LoVo (cell line): ENCODE measurements around the gene ADCY2.

ENCODE experiments used
- DNase-seq: peaks from one replicate; pipeline ENCODE4 v3.0.0-alpha.2; 2016; ENCODE audit warnings: low spot score

The ADCY2 gene

DNA sequence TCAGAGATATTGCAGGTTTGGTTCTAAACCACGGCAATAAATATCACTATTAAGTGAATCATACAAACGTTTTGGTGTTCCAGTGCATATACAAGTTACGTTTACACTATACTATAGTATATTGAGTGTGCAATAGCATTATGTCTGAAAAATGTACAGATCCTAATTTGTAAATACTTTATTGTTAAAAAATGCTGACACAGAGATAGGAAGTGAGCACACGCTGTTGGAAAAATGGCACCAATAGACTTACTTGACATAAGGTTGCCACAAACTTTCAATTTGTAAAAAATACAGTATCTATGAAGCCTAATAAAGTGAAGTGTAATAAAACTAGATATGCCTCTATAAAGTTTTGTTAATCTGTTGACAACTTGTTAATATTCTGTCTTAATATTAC lies 439.0 kb downstream of the ADCY2 start:
- DNase-seq = no peak

DNA sequence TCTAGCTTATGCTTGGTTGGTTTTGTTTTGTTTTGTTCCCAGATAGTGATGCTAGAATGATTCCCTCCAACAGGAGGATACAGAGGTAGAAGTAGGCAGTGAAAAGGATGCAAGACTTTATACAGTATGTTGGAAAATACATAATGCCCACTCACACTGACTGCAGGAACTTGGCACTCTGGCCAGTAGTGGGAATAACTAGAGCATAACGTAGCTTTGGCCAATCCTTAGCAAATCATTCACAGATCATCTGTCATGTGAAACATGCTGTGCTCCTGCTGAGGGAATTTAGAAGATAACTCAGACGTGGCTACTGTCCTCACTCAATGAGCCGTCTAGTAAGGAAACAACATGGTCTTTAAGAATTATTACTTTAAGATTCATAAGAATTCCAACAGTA lies 441.5 kb downstream of the ADCY2 start:
- DNase-seq = no peak

DNA sequence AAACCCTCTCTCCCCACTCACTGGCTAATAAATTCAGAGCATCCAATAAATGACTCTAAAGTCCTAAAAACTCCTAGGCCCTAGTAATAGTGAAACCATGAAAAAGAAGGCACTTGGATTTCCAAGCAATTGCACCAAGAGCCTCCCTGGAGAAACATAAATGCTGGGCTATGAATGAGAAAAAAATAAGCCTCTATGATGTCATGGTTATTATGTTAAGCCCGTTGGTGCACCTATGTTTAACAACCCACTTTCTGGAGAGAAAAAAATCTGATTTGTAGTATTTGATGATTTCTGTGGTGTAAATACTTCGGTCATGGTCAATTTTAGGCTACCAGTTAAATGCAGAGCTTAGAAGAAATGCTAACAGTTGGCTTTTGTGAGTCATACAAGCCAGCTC lies 446.6 kb downstream of the ADCY2 start:
- DNase-seq = no peak

GRCh38 chr5:7844901-7845300 lies 449.0 kb downstream of the ADCY2 start:
- DNase-seq = no peak

GRCh38 chr5:7845557-7845956 lies 449.6 kb downstream of the ADCY2 start:
- no peak for DNase-seq

DNA sequence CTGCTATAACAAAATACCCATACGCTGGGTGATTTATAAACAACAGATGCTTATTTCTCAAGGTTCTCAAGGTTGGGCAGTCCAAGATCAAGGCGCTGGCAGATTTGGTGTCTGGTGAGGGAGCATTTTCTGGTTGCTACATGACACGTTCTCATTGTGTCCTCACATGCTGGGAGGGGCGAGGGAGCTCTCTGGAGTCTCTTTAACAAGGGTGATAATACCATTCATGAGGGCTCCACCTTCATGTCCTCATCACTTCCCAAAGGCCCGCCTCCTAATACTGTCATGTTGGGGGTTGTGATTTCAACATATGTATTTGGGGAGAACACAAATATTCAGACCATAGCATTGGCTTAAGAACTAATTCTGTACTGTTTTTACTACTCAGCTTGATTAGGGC lies 450.4 kb downstream of the ADCY2 start:
- DNase-seq = no peak

DNA sequence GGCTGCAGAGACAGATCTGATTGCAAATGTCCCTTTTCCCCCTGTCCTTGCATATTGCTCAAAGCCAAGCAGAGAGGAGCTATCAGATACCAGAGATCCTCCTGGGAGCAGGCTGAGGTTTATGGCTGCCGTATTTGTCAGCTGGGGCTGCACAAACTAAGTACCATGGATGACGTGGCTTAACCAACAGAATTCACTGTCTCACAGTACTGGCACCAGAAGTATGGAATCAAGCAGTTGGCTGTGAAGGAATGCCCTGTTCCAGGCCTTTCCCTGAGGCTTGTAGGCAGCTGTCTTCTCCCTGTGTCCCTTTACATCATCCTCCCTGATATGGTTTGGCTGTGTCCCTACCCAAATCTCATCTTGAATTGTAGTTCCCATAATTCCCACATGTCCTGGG lies 452.4 kb downstream of the ADCY2 start:
- no peak for DNase-seq

DNA sequence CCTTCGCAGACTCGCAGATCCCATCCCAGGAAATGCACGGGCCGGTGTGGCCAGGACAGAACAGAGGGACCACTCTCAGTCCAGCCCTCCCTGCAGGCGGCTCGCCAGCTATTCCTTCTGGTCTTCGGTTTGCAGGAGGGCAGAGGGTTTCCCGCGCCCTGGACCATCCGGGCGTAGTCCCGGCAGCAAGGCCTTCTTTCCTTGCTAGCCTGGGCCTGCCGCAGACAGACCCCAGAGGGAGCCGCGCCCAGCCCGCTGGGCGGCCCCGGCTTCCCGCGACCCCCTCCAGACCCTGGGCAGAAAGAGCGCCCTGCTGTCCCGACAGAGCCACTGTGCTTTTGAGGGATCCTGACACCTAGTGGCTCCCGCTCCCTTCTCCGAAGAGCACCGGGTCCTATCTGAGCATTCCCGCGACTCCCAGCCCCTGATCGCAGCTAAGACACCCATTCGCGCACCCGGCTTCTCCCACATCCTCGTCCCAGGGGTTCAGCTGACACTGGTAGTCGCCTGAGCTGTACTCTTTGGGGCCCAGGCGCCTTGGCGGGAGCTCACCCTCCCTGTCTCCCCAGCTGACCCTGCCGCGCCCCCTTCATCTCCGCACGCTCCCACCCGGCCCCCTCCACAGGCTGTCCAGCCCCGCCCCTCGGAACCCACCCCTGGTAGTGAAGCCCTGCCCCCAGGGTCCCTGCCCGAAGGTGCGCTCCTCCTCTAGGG lies 453.9 kb downstream of the ADCY2 start:
- DNase-seq = no peak

DNA sequence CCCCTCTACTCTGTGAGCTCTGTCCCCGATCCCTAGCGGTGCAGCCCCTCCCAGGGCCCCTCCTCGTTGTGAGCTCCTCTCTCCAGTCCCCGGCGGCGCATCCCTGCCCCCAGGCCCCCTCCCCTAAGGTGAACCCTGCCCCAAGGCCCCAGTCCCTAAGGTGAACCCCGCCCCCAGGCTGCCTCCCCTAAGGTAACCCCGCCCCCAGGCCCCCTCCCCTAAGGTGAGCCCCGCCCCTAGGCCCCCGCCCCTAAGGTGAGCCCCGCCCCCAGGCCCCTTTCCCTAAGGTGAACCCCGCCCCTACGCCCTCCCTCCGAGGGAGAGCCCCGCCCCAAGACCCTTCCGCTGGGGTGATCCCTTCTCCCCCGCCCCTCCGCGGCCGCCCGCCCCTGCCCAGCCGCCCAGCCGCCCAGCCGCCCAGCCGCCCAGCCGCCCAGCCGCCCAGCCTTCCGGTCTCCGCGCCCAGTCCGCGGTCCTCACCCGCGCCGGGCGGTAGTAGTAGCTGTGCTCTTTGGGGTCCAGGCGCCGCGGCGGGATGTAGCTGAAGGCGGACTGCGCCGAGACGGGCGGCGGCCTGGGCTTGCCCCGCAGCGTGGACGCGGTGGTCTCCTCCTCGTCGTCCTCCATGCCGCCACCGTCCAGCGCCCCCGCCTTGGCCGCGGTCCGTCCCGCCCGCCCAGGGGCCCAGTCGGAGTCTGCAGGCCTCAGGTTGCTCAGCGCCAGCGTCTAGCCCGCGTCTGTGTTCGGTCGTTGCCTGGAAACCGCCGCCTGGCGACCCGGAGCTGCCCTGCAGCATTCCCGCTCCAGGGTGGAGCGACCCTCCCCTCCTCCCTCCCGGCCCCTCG lies 454.7 kb downstream of the ADCY2 start, which contains the start of gene CFAP90:
Gene CFAP90 (minus strand): TSS at position 739 of the 845 bp plus-strand sequence. CDS start 112 bp downstream, at position 627.
- DNase-seq = no peak

GRCh38 chr5:7851240-7851592 lies 455.3 kb downstream of the ADCY2 start:
- no peak for DNase-seq

GRCh38 chr5:7851617-7852289 lies 455.8 kb downstream of the ADCY2 start:
- DNase-seq = no peak

DNA sequence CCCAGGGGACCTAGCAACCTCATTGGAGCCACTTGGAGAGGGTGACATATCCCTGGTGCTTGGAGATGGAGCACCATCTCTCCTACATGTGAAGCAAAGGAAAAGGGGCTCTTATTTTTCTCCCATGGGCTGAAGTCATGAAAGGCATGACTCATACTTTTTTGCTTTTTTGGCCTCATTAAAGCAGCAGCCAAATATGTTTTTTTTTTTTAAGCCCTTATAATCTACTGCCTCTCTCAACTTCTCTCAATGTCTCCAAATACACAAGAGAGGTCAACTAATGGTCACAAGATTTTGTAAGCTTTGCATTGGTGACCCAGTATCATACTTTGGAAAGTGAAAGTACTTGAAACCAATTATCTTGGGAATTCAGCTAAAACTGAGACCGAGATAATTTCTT lies 456.6 kb downstream of the ADCY2 start:
- DNase-seq = no peak

DNA sequence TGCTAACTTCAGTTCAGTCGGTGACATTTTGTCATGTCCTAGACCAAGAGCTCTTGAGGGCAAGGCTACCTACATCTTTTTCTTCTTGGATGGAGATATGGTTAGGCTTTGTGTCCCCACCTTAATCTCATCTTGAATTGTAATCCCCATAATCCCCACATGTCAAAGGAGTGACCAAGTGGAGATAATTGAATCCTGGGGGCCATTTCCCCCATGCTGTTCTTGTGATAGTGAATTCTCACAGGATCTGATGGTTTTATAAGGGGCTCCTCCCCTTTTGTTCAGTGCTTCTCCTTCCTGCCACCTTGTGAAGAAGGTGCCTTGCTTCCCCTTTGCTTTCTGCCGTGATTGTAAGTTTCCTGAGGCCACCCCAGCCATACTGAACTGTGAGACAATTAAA lies 457.1 kb downstream of the ADCY2 start:
- no peak for DNase-seq

DNA sequence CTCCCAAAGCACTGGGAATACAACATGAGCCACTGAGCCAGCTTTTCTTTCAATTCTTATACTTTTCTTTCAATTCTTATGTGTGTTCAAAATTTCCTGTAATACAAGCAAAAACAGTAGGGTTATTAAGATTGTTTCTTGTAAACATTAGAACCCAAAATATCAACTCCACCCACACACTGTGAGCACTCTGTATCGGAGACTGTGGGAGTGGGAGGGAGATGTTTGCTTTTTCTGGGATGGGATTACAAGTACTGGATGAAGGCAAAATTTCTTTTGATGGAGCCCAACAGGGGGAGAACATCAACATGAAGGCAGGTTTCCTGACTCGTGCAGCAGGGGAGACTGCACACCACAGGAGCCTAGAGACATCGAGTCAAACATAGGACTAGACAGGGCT lies 459.7 kb downstream of the ADCY2 start:
- DNase-seq = no peak

DNA sequence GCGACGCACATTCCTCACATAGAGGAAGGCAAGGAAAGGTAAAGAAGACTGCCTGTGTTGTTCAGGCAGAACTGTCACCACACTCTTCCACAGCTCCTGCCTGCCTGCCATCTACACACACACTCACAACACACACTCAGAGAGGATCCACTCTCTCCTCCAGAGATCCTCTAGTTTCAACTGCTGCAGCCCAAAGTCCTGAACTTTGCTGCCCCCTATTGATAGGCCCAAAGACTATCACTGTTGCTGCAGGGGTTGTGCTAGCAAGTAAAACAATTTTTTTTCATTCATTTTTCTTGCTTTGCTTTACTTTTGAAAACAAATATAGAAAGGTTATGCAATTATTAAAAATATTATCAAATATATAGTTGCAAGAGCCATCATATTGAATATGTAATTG lies 460.9 kb downstream of the ADCY2 start:
- no peak for DNase-seq

DNA sequence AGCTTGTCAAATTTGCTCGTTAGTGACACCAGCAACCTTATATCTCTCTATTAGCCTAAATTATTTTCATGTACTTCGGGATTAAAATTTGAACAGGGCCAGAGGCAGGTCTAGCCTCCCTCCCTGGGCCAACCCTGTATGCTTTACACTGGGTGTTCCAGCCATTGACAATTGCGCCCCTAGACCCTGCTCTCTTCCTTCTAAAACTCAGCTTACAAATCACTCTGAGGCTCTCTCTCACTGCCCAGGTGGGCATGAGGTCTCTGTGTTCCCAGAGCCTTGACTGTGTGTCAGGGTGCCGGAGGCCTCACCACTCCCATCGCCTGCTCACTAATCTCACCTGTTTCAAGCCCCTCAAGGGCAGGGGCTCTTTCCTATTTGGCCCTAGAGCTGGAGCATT lies 461.4 kb downstream of the ADCY2 start:
- DNase-seq = no peak

GRCh38 chr5:7857926-7858632 lies 462.1 kb downstream of the ADCY2 start:
- DNase-seq = no peak

DNA sequence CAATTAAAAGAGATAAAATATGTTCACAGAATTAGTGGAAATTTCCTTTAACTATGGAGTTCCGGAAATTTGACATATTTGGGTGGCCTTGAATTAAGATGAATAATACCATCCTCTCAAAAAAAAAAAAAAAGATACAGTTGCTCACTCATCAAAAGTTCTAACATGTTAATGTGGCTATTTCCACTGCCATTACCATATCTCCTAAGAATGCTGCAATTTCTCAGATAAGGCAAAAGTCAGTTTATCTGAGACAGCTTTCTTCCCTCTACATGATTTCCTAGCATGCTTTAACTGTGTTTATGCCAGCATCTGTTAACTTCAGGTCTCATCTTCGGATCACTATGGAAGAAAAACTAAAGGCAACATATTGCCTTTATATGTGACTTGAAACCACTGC lies 470.3 kb downstream of the ADCY2 start:
- DNase-seq = no peak

- no peak for DNase-seq
These were observed 471.3 kb downstream of the ADCY2 start for GRCh38 chr5:7867260-7867659.

DNA sequence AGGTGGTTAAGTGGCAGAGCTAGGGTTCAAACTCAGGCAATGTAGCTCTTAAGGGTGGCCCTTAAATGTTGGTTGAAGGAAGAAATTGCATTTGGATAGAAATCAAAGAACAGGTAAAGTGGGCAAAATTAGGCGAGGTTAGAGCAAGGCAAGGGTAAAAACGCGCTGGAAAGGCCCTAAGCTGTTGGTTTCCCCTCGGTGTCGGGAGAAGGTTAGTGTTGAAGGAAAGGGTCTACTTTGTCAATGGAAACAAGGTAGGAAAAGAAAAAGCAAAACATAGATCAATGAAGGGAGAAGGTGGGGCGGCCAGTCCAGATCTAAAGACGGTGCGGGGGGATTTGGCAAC lies 472.5 kb downstream of the ADCY2 start:
- no peak for DNase-seq

DNA sequence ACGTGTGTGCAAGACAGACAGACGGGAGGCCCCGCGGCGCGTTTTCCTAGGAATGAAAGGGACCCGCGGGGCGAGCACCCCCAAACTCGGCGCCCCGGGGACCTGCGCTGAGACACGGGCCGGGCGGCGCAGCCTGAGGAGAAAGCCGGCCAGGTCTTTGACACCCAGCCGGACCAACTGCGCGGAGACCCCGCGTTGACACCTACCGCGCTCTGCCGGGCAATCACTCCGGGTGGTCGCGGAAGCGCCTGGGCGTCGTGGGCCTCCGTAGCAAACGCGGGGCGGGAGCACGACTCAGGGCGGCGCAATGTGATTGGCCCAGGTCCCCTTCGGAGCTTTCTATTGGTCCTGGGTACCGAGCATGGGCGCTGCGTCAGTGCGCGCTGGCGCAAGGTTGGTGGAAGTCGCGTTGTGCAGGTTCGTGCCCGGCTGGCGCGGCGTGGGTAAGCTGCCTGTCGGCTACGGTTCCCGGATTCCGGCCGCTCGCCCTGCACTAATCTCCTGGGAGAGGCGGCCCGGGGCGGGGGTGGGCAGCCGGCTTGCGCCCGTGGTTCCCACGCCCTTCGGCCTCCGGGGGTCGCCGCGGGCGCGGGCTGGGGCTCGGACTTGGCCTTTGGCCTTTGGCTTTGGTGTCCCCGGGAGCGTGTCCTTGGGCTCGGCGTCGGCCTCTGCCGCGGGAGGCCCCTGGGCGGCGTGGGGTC lies 473.0 kb downstream of the ADCY2 start, which contains the start of the genes FASTKD3 and MTRR:
Gene FASTKD3 (minus strand): TSS at position 259 of the 701 bp plus-strand sequence. CDS start 948 bp downstream, outside the sequence.
Gene MTRR (plus strand): TSS at position 376 of the 701 bp plus-strand sequence. CDS start 1,647 bp downstream, outside the sequence.
- DNase-seq = peak; percentile 98
